COR-L47 (cell line): ENCODE results near the gene PLXDC1.
"Not testable (repeated sequence)": the region's sequence is repeated elsewhere in the genome, so short reads cannot be mapped to it uniquely, and the experiment has no call there.

ENCODE experiments used
- DNase-seq: peaks from one replicate; lab custom pipeline; 2025; lab: John Stamatoyannopoulos, UW

The PLXDC1 gene

GRCh38 chr17:39125143-39125875 is 26.1 kb downstream of the PLXDC1 start:
- DNase-seq, result no peak

GRCh38 chr17:39123627-39124026 is 27.8 kb downstream of the PLXDC1 start:
- DNase-seq, result no peak

GRCh38 chr17:39122991-39123390 is 28.4 kb downstream of the PLXDC1 start:
- no peak for DNase-seq

- DNase-seq, result not testable (repeated sequence)
Measured at GRCh38 chr17:39121919-39122318, 29.5 kb downstream of the PLXDC1 start.

- DNase-seq, result no peak
Measured at GRCh38 chr17:39118674-39119419, 32.6 kb downstream of the PLXDC1 start.

- DNase-seq, result no peak
Measured at GRCh38 chr17:39116224-39116623, 35.2 kb downstream of the PLXDC1 start.

GRCh38 chr17:39115135-39115534 is 36.3 kb downstream of the PLXDC1 start:
- no peak for DNase-seq

GRCh38 chr17:39114723-39115122 is 36.7 kb downstream of the PLXDC1 start:
- no peak for DNase-seq

GRCh38 chr17:39113871-39114270 is 37.6 kb downstream of the PLXDC1 start:
- DNase-seq, result no peak

- DNase-seq, result no peak
Measured at GRCh38 chr17:39110435-39111136, 40.9 kb downstream of the PLXDC1 start.

GRCh38 chr17:39108461-39109375 is 42.7 kb downstream of the PLXDC1 start:
- DNase-seq, result no peak

GRCh38 chr17:39107973-39108372 is 43.5 kb downstream of the PLXDC1 start:
- DNase-seq, result no peak

GRCh38 chr17:39107155-39107554 is 44.3 kb downstream of the PLXDC1 start:
- no peak for DNase-seq

- no peak for DNase-seq
Measured at GRCh38 chr17:39105705-39106104, 45.7 kb downstream of the PLXDC1 start.

GRCh38 chr17:39104657-39105056 is 46.8 kb downstream of the PLXDC1 start:
- DNase-seq, result no peak

- no peak for DNase-seq
Measured at GRCh38 chr17:39104046-39104445, 47.4 kb downstream of the PLXDC1 start.

- no peak for DNase-seq
Measured at GRCh38 chr17:39101091-39101490, 50.3 kb downstream of the PLXDC1 start.

- DNase-seq, result no peak
Measured at GRCh38 chr17:39100530-39100929, 50.9 kb downstream of the PLXDC1 start.

- DNase-seq, result no peak
Measured at GRCh38 chr17:39099663-39100286, 51.7 kb downstream of the PLXDC1 start.

- DNase-seq, result no peak
Measured at GRCh38 chr17:39098588-39098987, 52.8 kb downstream of the PLXDC1 start.

- no peak for DNase-seq
Measured at GRCh38 chr17:39097537-39097936, 53.9 kb downstream of the PLXDC1 start.
